Esophagus muscularis mucosa (tissue), 4 donors: ENCODE results near the gene RGS1. TPM values are rescaled to one million over a fixed set of nuclear protein-coding genes. Genes with fewer than 3 reads are reported as not detected.

Experiments
- DNase-seq: peaks from one replicate; pipeline ENCODE4 v3.0.0-alpha.2; 2017; ENCODE audit errors: extremely low spot score
- H3K27ac ChIP-seq, 4 donors: fragments of 200-600 bp; sonication (generic); replicated peaks in 1 of 4; 1 replicate in 3 of 4; 2 replicates in 1 of 4; pipeline ENCODE4 v1.5.1; 2016 to 2019; ENCODE audit warnings: mild to moderate bottlenecking in 1 of 4
- H3K27me3 ChIP-seq, 4 donors: fragments of 200-600 bp; sonication (generic); one replicate each; pipeline versions ENCODE4 v1.5.1 to v1.6.0; 2016 to 2019
- H3K36me3 ChIP-seq, 4 donors: fragments of 200-600 bp; sonication (generic); one replicate each; pipeline ENCODE4 v1.5.1; 2016 to 2019
- H3K4me1 ChIP-seq, 4 donors: fragments of 200-600 bp; sonication (generic); one replicate each; pipeline ENCODE4 v1.5.1; 2016 to 2019
- H3K4me3 ChIP-seq, 4 donors: fragments of 200-600 bp; sonication (generic); 1 replicate in 2 of 4; 2 replicates in 2 of 4; pipeline ENCODE4 v1.5.1; 2016 to 2019; ENCODE audit warnings: mild to moderate bottlenecking in 4 of 4, moderate library complexity in 1 of 4
- H3K9me3 ChIP-seq, 4 donors: fragments of 200-600 bp; sonication (generic); 1 replicate in 3 of 4; 2 replicates in 1 of 4; pipeline ENCODE4 v1.5.1; 2016 to 2019
- EP300 ChIP-seq: sonication (generic); formaldehyde crosslinking; IDR thresholded peaks from one replicate; pipeline ENCODE4 v1.6.1; 2017; ENCODE audit warnings: antibody characterized with exemption
- POLR2A ChIP-seq: fragments of 450-650 bp; IDR thresholded peaks from one replicate; pipeline ENCODE4 v1.6.1; 2017; ENCODE audit warnings: antibody characterized with exemption, moderate library complexity, mild to moderate bottlenecking, low read depth
- POLR2AphosphoS5 ChIP-seq, 2 donors: sonication (generic); formaldehyde crosslinking; IDR thresholded peaks; one replicate each; pipeline ENCODE4 v1.6.1; 2017; ENCODE audit warnings: antibody characterized with exemption in 2 of 2
- WGBS: methylation state at CpG from one replicate; pipeline ENCODE4 v1.1.5; 2018; 5-methylcytosine and 5-hydroxymethylcytosine counted together
- intact Hi-C: fragments of 100-400 bp; cut with DNase I; formaldehyde crosslinking; loops from one replicate; pipeline ENCODE4 v1.15.1; 2023
- total RNA-seq, 4 donors: library from RNA; depleted of rRNA; stranded (reverse); fragments of >200 nt; gene quantifications; one replicate each; pipeline versions ENCODE4 v1.1.0 to v1.2.1, GENCODE V29; 2016
- TF ChIP-seq, protein P1 (sequence below), 3 experiments: fragments of 200-600 bp in 2 of 3; fragments of 450-650 bp in 1 of 3; sonication (generic) in 2 of 3; IDR thresholded peaks; one replicate each; pipeline ENCODE4 v1.5.1; 2017 to 2019; ENCODE audit warnings: antibody characterized with exemption in 3 of 3, mild to moderate bottlenecking in 2 of 3, moderate library complexity in 1 of 3

The RGS1 gene
- total RNA-seq, 4 donors from 2014 or later, result 6.1 to 27.7 (median 12.5) TPM

DNA sequence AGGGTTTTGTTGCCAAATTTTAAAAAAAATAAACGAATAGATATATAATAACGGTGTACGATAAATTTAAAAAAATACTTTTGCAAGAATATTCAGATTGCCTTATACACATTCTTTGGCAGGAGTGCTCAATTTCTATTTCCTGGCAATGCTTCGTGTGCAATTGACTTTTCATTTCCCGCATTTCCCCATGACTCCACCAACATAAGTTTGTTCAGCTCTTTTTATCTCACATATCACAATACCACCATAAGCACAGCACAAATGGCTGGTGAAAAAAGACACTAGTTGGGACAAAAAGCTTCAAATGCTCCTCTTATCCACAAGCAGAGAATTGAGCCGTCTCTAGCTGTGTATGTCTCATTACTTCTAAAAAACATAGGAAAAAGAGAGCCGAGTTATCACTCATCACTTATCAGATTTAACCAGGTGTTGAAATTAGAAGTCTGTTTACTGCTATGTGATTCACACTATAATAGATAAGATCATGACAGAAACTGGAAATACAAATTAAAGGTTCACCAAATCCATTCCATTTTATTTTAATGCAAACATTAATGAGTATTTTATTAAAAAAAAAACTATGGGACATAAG, 28.9 kb upstream of the RGS1 start:
- DNase-seq, result no peak
- H3K9me3 ChIP-seq, result no peaks in the 10 kb centered on the region
- H3K27me3 ChIP-seq, result no peaks in the 10 kb centered on the region
- no peaks in the 10 kb centered on the region for H3K36me3 ChIP-seq
- intact Hi-C loops, result no loop called here
- TF ChIP-seq EP300 (no peak), POLR2AphosphoS5 (IDR thresholded peaks at IDR 0.05) (no peak), POLR2A (no peak)
- TF ChIP-seq, protein P1, sequence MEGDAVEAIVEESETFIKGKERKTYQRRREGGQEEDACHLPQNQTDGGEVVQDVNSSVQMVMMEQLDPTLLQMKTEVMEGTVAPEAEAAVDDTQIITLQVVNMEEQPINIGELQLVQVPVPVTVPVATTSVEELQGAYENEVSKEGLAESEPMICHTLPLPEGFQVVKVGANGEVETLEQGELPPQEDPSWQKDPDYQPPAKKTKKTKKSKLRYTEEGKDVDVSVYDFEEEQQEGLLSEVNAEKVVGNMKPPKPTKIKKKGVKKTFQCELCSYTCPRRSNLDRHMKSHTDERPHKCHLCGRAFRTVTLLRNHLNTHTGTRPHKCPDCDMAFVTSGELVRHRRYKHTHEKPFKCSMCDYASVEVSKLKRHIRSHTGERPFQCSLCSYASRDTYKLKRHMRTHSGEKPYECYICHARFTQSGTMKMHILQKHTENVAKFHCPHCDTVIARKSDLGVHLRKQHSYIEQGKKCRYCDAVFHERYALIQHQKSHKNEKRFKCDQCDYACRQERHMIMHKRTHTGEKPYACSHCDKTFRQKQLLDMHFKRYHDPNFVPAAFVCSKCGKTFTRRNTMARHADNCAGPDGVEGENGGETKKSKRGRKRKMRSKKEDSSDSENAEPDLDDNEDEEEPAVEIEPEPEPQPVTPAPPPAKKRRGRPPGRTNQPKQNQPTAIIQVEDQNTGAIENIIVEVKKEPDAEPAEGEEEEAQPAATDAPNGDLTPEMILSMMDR (IDR thresholded peaks at IDR 0.05), result no peak
- WGBS, result 69% methylated on average over 7 of the region's 7 CpGs
- no peak overlapping the region for H3K27ac ChIP-seq
- peaks cover 6 to 47% (median 16%) of the 10 kb centered on the region in 4 donors for H3K4me1 ChIP-seq
- no peak overlapping the region for H3K4me3 ChIP-seq

DNA sequence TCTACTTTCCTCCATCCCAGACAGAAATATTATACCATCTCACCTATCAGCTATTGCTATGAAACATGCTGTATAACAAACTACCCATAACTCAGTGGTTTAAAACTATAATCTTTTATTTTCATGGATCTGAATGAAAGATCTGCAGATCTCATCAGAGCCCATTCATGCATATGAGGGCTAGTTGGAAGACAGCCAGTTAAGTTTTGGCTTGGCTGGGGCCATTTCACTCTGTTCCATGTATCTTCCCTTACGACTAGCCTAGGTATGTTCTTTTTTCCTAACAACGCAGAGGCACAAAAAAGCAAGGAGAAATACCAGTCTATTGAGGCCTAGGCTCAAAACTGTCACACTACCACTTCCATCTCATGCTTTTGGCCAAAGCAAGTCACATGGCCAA, 28.1 kb upstream of the RGS1 start:
- Histone ChIP-seq H3K4me1 (peaks cover 6 to 41% (median 16%) of the 10 kb centered on the region in 4 donors), H3K36me3 (no peaks in the 10 kb centered on the region), H3K4me3 (no peak overlapping the region), H3K27ac (no peak overlapping the region), H3K9me3 (no peaks in the 10 kb centered on the region), H3K27me3 (no peaks in the 10 kb centered on the region)
- DNase-seq, result no peak
- 100% methylated on average over 2 of the region's 2 CpGs for WGBS
- TF ChIP-seq, protein P1 (IDR thresholded peaks at IDR 0.05), result no peak
- no peak for TF ChIP-seq EP300
- TF ChIP-seq POLR2AphosphoS5 (IDR thresholded peaks at IDR 0.05), result no peak
- no peak for TF ChIP-seq POLR2A
- intact Hi-C loops, result no loop called here

DNA sequence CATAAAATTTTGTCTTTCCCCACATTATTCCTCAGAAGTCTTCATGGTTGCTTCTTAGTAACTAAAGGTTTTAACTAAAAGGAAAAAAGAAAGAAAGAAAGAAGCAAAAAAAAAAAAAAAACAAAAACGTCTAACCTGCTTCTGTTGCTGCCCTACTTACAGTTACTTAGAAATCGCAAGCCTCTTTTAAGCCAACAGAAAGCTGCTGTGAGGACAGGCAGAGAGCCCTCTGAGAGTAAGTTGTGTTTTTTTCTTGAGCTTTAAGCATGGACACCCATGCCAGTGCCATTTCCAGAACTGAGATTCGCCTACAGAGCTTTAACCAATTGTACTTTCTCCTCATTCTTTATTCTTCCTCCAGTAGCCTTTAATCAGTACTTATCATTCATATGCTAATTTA, 25.6 kb upstream of the RGS1 start:
- intact Hi-C loops, result no loop called here

DNA sequence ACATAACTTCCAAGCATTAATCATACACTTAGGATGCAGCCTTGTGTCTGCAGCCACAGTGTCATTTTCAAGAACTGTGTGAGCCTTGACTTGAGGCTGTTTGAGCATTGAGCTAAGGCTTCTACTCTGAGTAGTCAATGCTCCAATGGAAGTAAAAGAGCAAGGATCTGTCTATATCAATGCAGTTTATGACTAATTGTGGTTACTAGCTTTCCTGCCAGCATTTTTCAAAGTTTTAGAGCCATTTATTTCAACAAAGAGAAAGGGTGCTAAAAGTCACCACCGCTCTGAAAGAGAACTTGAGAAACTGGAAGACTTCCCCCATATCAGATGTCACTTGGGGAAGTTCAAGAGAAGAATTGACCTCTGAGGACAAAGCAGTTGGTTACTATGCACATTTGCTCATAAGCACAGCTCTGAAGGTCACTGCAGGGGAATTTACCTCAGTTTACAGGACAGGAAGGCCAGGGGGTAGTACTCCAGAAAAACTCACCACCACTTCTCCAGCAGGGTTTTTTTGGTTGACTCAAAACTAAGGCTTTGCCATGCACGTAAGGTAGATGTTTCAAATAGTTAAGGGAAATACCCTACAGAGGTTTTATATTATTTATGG, 24.5 kb upstream of the RGS1 start:
- no peaks in the 10 kb centered on the region for H3K27me3 ChIP-seq
- TF ChIP-seq, protein P1 (IDR thresholded peaks at IDR 0.05), result no peak
- TF ChIP-seq EP300 (no peak), POLR2A (no peak), POLR2AphosphoS5 (IDR thresholded peaks at IDR 0.05) (no peak)
- H3K27ac ChIP-seq, result no peak overlapping the region
- no peak overlapping the region for H3K4me3 ChIP-seq
- H3K9me3 ChIP-seq, result no peaks in the 10 kb centered on the region
- intact Hi-C loops, result no loop called here
- peaks cover 0 to 17% (median 4%) of the 10 kb centered on the region in 4 donors for H3K4me1 ChIP-seq
- no peak for DNase-seq
- H3K36me3 ChIP-seq, result no peaks in the 10 kb centered on the region
- 75% methylated on average over 2 of the region's 2 CpGs for WGBS

More for the DNA sequence above, 25.6 kb upstream of the RGS1 start:
- TF ChIP-seq POLR2A, result no peak
- TF ChIP-seq POLR2AphosphoS5 (IDR thresholded peaks at IDR 0.05), result no peak
- TF ChIP-seq, protein P1 (IDR thresholded peaks at IDR 0.05), result no peak
- TF ChIP-seq EP300, result no peak
- Histone ChIP-seq H3K9me3 (no peaks in the 10 kb centered on the region), H3K4me1 (peaks cover 0 to 23% (median 9%) of the 10 kb centered on the region in 4 donors), H3K4me3 (no peak overlapping the region), H3K27me3 (no peaks in the 10 kb centered on the region), H3K27ac (no peak overlapping the region), H3K36me3 (no peaks in the 10 kb centered on the region)
- 74% methylated on average over 3 of the region's 3 CpGs for WGBS
- no peak for DNase-seq
